Measurements from ENCODE around the gene DTNA. TPM values are rescaled to one million over a fixed set of nuclear protein-coding genes. Genes with fewer than 3 reads are reported as not detected.

The DTNA gene
- total RNA-seq, 1 experiment from 2014 or later, result 10.4 TPM

DNA sequence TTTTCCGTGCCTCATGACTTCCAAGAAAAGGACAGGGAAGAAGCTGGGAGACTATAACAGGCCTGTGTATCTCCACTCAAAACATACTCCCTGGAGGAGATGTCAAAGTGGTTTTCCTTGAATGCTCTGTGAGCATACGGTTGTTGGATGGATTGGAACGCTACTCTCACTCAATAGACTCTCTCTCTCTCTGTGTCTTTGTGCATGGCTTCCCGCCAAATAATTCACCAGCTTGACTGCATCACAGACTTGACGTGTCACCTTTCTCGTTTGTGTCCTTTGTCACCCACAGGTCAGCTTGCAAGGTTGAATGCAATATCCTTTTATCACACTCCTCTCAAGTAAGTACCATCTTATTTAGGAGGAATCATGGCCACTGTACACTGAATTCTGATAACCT lies 174.3 kb downstream of the DTNA start:
- Histone ChIP-seq H3K27me3 (replicated peaks; ENCODE audit: control insufficient read depth, insufficient read depth, low read length) (no peaks in the 10 kb centered on the region), H3K4me3 (ENCODE audit: low read depth, low read length) (no peak overlapping the region), H3K9me3 (no peaks in the 10 kb centered on the region), H3K36me3 (ENCODE audit: control insufficient read depth, insufficient read depth, low read length) (no peaks in the 10 kb centered on the region), H3K4me1 (no peaks in the 10 kb centered on the region)
- Mint-ChIP-seq H3K27ac (ENCODE audit: unreplicated experiment) (no peak overlapping the region), H3K9me3 (ENCODE audit: unreplicated experiment) (no peaks in the 10 kb centered on the region), H3K4me3 (ENCODE audit: unreplicated experiment) (no peak overlapping the region), H3K4me1 (ENCODE audit: low read depth, unreplicated experiment) (no peaks in the 10 kb centered on the region), H3K36me3 (ENCODE audit: insufficient read depth, unreplicated experiment) (no peaks in the 10 kb centered on the region), H3K27me3 (ENCODE audit: insufficient read depth, unreplicated experiment) (no peaks in the 10 kb centered on the region)
- intact Hi-C loops (cut with micrococcal nuclease; ENCODE audit: unreplicated experiment), result loop anchor here (10.0 kb wide), 1 partner anchor 120 kb away; no protein-coding TSS in a partner anchor
- CTCF ChIA-PET, result no interaction called here
- no peak for TF ChIP-seq CTCF (IDR thresholded peaks at IDR 0.05; ENCODE audit: insufficient read depth in 1 of 2, low read depth in 1 of 2, low read length in 1 of 2, severe bottlenecking in 1 of 2, unreplicated experiment in 1 of 2)
- DNase-seq, result no peak
- POLR2A ChIA-PET, result no interaction called here
- no TSS peak for BruUV-seq (replicated peaks)

- Histone ChIP-seq H3K4me1 (no peaks in the 10 kb centered on the region), H3K27me3 (replicated peaks; ENCODE audit: control insufficient read depth, insufficient read depth, low read length) (no peaks in the 10 kb centered on the region), H3K9me3 (no peaks in the 10 kb centered on the region), H3K36me3 (ENCODE audit: control insufficient read depth, insufficient read depth, low read length) (no peaks in the 10 kb centered on the region), H3K4me3 (ENCODE audit: low read depth, low read length) (no peak overlapping the region)
- Mint-ChIP-seq H3K4me1 (ENCODE audit: low read depth, unreplicated experiment) (no peaks in the 10 kb centered on the region), H3K36me3 (ENCODE audit: insufficient read depth, unreplicated experiment) (no peaks in the 10 kb centered on the region), H3K9me3 (ENCODE audit: unreplicated experiment) (no peaks in the 10 kb centered on the region), H3K27me3 (ENCODE audit: insufficient read depth, unreplicated experiment) (no peaks in the 10 kb centered on the region), H3K4me3 (ENCODE audit: unreplicated experiment) (no peak overlapping the region), H3K27ac (ENCODE audit: unreplicated experiment) (no peak overlapping the region)
- intact Hi-C loops (cut with micrococcal nuclease; ENCODE audit: unreplicated experiment), result loop anchor here (10.0 kb wide), 1 partner anchor 119 kb away; no protein-coding TSS in a partner anchor
- CTCF ChIA-PET, result no interaction called here
- no peak for DNase-seq
- BruUV-seq (replicated peaks), result no TSS peak
- POLR2A ChIA-PET, result no interaction called here
- TF ChIP-seq CTCF (IDR thresholded peaks at IDR 0.05; ENCODE audit: insufficient read depth in 1 of 2, low read depth in 1 of 2, low read length in 1 of 2, severe bottlenecking in 1 of 2, unreplicated experiment in 1 of 2), result no peak
Observed at GRCh38 chr18:34886177-34886576, 176.1 kb downstream of the DTNA start.

DNA sequence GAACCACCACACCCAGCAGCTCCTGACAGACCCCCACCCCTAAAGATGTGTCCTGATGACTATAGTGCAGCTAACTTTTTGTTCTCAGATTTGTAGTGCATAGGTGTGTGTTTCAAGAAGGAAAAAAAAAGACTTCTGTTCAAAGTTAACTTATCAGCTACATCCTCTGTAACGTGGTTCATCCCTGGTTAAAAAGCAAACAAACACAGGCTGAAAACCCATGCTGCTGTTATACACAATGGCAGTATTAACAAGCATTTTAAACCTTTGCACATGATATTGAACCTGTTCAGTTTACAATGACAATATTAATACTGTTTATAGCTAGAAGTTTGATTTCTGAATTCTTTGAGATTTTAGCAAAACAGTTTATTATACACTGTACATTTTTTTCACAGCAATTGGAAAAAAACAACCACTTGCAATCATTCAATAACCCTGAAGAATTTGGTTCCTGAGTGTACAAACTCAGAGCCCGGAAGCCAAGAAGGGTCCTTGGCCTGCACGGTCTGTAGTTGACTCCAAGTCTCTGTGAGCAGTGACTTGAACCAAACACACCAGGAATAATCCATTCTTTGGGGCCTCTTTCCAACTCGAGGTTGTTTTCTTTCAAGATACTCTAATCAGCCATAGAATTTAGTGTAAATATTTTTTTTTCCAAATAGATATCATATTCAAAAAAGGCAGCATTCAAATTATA lies 177.9 kb downstream of the DTNA start:
- peaks cover under 1% of the 10 kb centered on the region for H3K9me3 Mint-ChIP-seq (ENCODE audit: unreplicated experiment)
- Histone ChIP-seq H3K27me3 (replicated peaks; ENCODE audit: control insufficient read depth, insufficient read depth, low read length) (no peaks in the 10 kb centered on the region), H3K4me3 (ENCODE audit: low read depth, low read length) (no peak overlapping the region), H3K9me3 (no peaks in the 10 kb centered on the region), H3K36me3 (ENCODE audit: control insufficient read depth, insufficient read depth, low read length) (no peaks in the 10 kb centered on the region), H3K4me1 (no peaks in the 10 kb centered on the region)
- no peaks in the 10 kb centered on the region for H3K27me3 Mint-ChIP-seq (ENCODE audit: insufficient read depth, unreplicated experiment)
- ChIA-PET POLR2A (no interaction called here), CTCF (no interaction called here)
- no peaks in the 10 kb centered on the region for H3K36me3 Mint-ChIP-seq (ENCODE audit: insufficient read depth, unreplicated experiment)
- BruUV-seq (replicated peaks), result no TSS peak
- no peaks in the 10 kb centered on the region for H3K4me1 Mint-ChIP-seq (ENCODE audit: low read depth, unreplicated experiment)
- no peak overlapping the region for H3K4me3 Mint-ChIP-seq (ENCODE audit: unreplicated experiment)
- intact Hi-C loops (cut with micrococcal nuclease; ENCODE audit: unreplicated experiment), result loop anchor here (10.0 kb wide), 1 partner anchor 117 kb away; no protein-coding TSS in a partner anchor
- TF ChIP-seq CTCF (IDR thresholded peaks at IDR 0.05; ENCODE audit: insufficient read depth in 1 of 2, low read depth in 1 of 2, low read length in 1 of 2, severe bottlenecking in 1 of 2, unreplicated experiment in 1 of 2), result no peak
- H3K27ac Mint-ChIP-seq (ENCODE audit: unreplicated experiment), result no peak overlapping the region
- DNase-seq, result no peak
